GM12864 (cell line): ENCODE data around the gene HOXB13.

Experiments used
- DNase-seq: peaks from one replicate; pipeline ENCODE4 v3.0.0-alpha.2; 2011; ENCODE audit warnings: low read depth
- H3K4me3 ChIP-seq: 2 replicates; pipeline ENCODE4 v1.5.1; 2011; ENCODE audit warnings: mild to moderate bottlenecking, low read depth, low read length, control low read depth
- CTCF ChIP-seq: IDR thresholded peaks from 2 replicates; pipeline ENCODE4 v1.5.1; 2011; ENCODE audit warnings: low read depth, mild to moderate bottlenecking, moderate library complexity, low read length, control low read depth, inconsistent platforms; ENCODE audit errors: missing control alignments

The HOXB13 gene

GRCh38 chr17:48726114-48726915, 2.2 kb downstream of the HOXB13 start:
- no peak for DNase-seq
- no peak overlapping the region for H3K4me3 ChIP-seq
- TF ChIP-seq CTCF = no peak

GRCh38 chr17:48725288-48726064, 3.1 kb downstream of the HOXB13 start:
- no peak overlapping the region for H3K4me3 ChIP-seq
- no peak for TF ChIP-seq CTCF
- DNase-seq = no peak

- no peak for TF ChIP-seq CTCF
- H3K4me3 ChIP-seq = no peak overlapping the region
- no peak for DNase-seq
These were observed 3.6 kb downstream of the HOXB13 start for GRCh38 chr17:48725004-48725287.

- TF ChIP-seq CTCF = peak; percentile 71
- no peak overlapping the region for H3K4me3 ChIP-seq
- peak; percentile 8 for DNase-seq
These were observed 4.1 kb downstream of the HOXB13 start for GRCh38 chr17:48724251-48725003.

GRCh38 chr17:48723423-48724250, 4.9 kb downstream of the HOXB13 start:
- no peak for DNase-seq
- no peak overlapping the region for H3K4me3 ChIP-seq
- no peak for TF ChIP-seq CTCF

- no peak within 1 kb of the TSS for H3K4me3 ChIP-seq
- DNase-seq = no peak
- no peak for TF ChIP-seq CTCF
These were observed 5.6 kb downstream of the HOXB13 start, which contains the start of gene PRAC2 for GRCh38 chr17:48722915-48723422. PRAC2 (plus strand) TSS chr17:48723185; CDS start chr17:48724411, 1,226 bp downstream.
